ENCODE measurements around the gene NCS1. TPM values are rescaled to one million over a fixed set of nuclear protein-coding genes. Genes with fewer than 3 reads are reported as not detected.

Gene NCS1
- total and polyA plus RNA-seq, 5 donors, result 9.3 to 46.9 (median 18.1) TPM

DNA sequence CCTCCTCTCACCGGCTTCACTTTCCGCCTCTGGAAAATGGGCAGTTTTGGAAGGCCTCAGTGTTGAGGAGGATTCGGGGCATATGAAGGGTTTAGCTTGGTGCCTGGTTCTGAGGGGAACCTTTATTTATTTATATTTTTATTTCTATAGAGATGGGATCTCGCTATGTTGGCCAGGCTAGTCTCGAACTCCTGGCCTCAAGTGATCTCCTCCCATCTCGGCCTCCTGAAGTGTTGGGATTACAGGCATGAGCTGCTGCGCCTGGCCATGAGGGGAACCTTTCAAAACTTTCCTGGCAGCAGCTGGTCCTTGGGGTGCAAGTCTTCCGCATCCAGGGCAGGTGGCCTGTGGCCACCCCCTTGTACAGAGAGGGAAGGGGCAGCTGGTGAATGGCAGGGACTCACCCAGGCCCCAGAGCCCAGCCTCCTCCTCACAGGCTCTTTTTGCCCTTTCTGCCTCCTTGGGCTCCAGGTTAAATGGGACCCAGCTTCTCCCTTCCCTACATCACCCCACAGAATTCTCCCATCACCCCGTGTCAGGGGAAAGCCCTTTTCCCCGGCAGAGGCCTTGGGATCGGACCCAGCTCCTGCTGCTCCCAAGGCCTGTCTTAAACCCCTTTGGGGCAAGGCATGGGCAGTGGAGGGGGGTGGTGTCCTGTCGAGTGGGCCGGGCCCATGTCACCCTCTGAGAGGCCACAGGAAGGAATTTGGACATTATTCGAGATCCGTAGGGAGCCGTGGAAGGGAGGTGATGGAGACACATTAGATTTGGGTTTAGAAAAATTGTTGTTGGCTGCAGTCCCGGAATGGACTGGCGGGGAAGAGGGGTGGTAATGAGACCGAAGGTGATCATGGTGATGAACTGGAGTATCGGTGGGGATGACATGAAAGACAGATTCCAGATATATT lies 5.9 kb downstream of the NCS1 start:
- ATAC-seq (no peak), DNase-seq (peak in 2 of 3 donors; percentile 31 to 60)
- intact Hi-C loops (cut with DNase I), result no loop called here
- WGBS, result 55% methylated on average over 20 of the region's 20 CpGs
- no peak overlapping the region for H3K4me3 ChIP-seq (ENCODE audit: low read length)
- no peaks in the 10 kb centered on the region for H3K9me3 ChIP-seq (ENCODE audit: control insufficient read depth, low read length)
- H3K27me3 ChIP-seq (ENCODE audit: control insufficient read depth, insufficient read depth), result no peaks in the 10 kb centered on the region
- no peaks in the 10 kb centered on the region for H3K4me1 ChIP-seq (ENCODE audit: control insufficient read depth, insufficient read depth, low read length)
- no peak overlapping the region for H3K27ac ChIP-seq (ENCODE audit: low read length)

DNA sequence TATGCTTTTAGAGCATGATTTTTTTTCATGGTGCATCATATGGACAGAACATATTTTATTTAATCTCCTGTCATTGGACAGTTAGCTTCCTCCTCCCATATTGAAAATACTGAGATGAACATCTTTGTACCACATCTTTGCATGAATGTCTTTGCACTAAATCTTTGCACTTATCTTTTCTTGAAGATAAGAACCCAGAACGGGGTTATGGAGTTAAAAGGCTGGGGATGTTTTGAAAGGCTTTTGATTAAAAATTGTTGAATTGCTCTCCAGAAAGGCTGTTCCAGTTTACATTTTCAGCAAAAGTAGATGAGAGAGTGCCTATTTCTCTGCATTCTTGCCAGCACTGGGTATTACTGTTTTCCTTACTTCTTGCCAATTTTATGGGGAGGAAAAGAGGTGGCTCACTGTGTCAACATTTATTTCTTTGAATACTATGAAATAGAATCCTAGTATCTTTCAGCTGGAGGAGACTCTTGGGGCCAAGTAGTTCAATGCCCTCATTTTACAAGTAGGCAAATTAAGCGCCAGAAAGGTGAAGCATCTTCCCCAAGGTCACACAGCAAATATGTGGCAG lies 7.2 kb downstream of the NCS1 start:
- H3K4me1 ChIP-seq (ENCODE audit: control insufficient read depth, insufficient read depth, low read length), result no peaks in the 10 kb centered on the region
- intact Hi-C loops (cut with DNase I), result no loop called here
- DNase-seq (no peak), ATAC-seq (no peak)
- H3K27ac ChIP-seq (ENCODE audit: low read length), result no peak overlapping the region
- H3K27me3 ChIP-seq (ENCODE audit: control insufficient read depth, insufficient read depth), result no peaks in the 10 kb centered on the region
- H3K9me3 ChIP-seq (ENCODE audit: control insufficient read depth, low read length), result no peaks in the 10 kb centered on the region
- no peak overlapping the region for H3K4me3 ChIP-seq (ENCODE audit: low read length)
- 69% methylated on average over 2 of the region's 2 CpGs for WGBS

DNA sequence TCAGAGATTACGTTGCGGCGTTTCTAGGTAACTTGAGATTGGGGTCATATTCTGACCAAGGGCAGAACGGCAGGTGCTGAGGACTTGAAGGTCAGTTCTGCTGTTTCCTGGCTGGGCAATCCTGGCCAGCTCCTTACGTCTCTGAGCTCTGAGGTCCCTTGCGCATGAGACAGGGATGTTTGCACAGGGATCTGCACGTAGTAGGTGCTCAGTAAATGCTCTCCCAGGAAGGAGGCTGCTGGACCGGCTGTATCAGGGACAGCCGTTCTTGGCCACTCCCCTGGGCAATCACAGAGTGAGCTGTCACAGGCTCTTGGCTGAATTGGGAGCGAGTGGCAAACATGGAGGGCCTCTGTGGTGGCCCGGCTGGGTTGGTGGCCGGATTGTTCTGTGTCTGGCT lies 8.3 kb downstream of the NCS1 start:
- H3K27me3 ChIP-seq (ENCODE audit: control insufficient read depth, insufficient read depth), result no peaks in the 10 kb centered on the region
- intact Hi-C loops (cut with DNase I), result no loop called here
- H3K4me1 ChIP-seq (ENCODE audit: control insufficient read depth, insufficient read depth, low read length), result no peaks in the 10 kb centered on the region
- H3K4me3 ChIP-seq (ENCODE audit: low read length), result no peak overlapping the region
- no peaks in the 10 kb centered on the region for H3K9me3 ChIP-seq (ENCODE audit: control insufficient read depth, low read length)
- 91% methylated on average over 12 of the region's 12 CpGs for WGBS
- ATAC-seq (no peak), DNase-seq (peak in 2 of 3 donors; percentile 8 to 40)
- H3K27ac ChIP-seq (ENCODE audit: low read length), result no peak overlapping the region

DNA sequence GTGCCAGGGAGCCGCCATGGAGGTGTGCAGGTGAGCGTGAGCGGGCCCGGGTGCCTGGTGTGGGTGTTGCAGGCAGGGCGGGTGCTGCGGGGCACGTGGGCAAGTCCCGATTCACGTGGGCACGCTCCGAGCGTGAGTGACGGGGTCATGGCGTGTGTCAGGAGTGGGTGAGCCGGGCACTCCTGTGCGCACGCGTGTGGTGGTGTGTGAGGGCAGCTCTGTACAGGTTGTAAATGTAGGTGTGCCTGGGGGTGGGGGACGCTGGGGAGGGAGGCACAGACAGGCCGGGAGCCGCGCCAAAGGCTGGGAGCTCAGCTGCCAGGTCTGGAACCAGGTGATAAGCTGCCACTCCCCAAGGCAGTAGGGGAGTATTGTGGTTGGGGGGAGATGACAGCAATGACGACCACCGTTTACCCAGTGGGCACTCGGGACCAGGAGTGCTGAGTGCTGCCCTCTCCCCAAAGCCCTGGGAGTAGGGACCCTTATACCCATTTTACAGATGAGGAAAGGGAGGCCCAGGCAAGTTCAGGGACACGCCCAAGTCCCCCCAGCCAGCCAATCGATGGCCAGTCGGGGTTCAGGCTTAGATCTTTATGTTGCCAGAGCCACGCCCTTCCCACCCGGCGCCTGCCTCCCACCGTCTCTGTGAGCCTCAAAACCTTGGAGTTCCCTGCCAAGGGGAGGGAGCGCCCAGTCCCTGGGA lies 9.6 kb downstream of the NCS1 start:
- no peaks in the 10 kb centered on the region for H3K27me3 ChIP-seq (ENCODE audit: control insufficient read depth, insufficient read depth)
- peaks cover 7% of the 10 kb centered on the region for H3K4me1 ChIP-seq (ENCODE audit: control insufficient read depth, insufficient read depth, low read length)
- DNase-seq (peak in 2 of 3 donors; percentile 45 to 50), ATAC-seq (no peak)
- 90% methylated on average over 33 of the region's 33 CpGs for WGBS
- no peak overlapping the region for H3K27ac ChIP-seq (ENCODE audit: low read length)
- H3K9me3 ChIP-seq (ENCODE audit: control insufficient read depth, low read length), result no peaks in the 10 kb centered on the region
- H3K4me3 ChIP-seq (ENCODE audit: low read length), result no peak overlapping the region
- intact Hi-C loops (cut with DNase I), result no loop called here

DNA sequence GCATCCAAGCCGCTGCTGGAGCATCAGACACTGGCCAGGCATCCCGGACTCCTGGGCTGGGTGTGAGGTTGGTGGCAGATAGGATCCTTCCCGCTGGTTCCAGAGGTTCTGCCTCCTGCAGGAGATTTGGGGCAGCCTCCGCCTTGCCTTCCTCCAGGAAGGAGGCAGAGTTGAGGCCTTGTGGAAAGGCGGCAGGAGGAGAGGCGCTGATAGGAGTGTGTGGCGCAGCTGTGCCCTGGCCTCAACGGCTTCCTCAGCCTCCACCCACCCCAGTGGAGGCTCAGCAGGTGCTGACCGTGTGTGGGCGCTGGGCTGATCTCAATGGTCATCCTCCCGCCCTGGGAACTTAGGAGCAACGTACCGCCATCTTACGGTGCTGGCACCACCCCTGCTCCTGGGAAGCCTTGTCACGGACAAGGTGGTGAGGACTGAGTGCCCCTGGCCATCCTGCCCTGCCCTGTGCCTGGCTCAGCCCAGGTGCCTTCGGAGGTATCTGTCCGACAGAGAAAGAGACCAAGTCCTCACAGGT lies 10.2 kb downstream of the NCS1 start:
- Histone ChIP-seq H3K4me3 (ENCODE audit: low read length) (no peak overlapping the region), H3K9me3 (ENCODE audit: control insufficient read depth, low read length) (no peaks in the 10 kb centered on the region), H3K27ac (ENCODE audit: low read length) (no peak overlapping the region), H3K27me3 (ENCODE audit: control insufficient read depth, insufficient read depth) (no peaks in the 10 kb centered on the region), H3K4me1 (ENCODE audit: control insufficient read depth, insufficient read depth, low read length) (peaks cover 7% of the 10 kb centered on the region)
- ATAC-seq (no peak), DNase-seq (peak in 2 of 3 donors; percentile 33 to 47)
- intact Hi-C loops (cut with DNase I), result no loop called here
- WGBS, result 88% methylated on average over 17 of the region's 17 CpGs

DNA sequence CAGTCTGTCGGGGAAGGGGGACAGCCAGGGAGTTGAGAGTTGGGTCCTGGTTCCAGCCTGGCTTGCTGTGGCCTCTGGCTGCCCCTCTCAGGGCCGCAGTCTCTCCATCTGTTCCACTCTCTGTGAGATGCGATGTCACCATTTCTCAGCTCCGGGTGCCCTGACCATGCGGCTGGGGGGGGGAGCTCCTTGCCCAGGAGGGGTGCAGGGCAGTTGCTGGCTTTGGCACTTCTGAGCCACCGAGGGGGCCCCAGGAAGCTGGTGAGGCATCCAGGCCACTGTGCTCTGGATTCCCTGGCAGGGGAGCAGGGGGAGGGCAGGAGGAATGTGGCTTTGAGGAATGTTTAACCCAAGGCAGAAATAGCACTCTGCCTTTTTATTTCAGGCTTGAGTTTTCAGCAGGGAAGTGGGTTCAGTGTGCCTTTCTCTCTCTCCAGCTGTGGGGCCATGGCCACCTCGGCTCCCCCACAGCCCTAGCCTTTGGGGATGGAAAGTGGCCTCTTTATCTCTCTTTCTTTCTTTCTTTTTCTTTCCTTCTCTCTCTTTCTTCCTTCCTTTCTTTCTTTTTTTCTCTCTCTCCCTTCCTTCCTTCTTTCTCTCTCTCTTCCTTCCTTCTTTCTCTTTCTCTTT lies 11.0 kb downstream of the NCS1 start:
- peak in 2 of 3 donors; percentile 59 to 69 for DNase-seq
- Histone ChIP-seq H3K27ac (ENCODE audit: low read length) (peak overlapping the region; percentile 28), H3K27me3 (ENCODE audit: control insufficient read depth, insufficient read depth) (no peaks in the 10 kb centered on the region), H3K4me3 (ENCODE audit: low read length) (no peak overlapping the region), H3K4me1 (ENCODE audit: control insufficient read depth, insufficient read depth, low read length) (peaks cover 7% of the 10 kb centered on the region), H3K9me3 (ENCODE audit: control insufficient read depth, low read length) (no peaks in the 10 kb centered on the region)
- peak; percentile 11 to 17 for ATAC-seq
- intact Hi-C loops (cut with DNase I), result no loop called here
- 25% methylated on average over 7 of the region's 7 CpGs for WGBS

DNA sequence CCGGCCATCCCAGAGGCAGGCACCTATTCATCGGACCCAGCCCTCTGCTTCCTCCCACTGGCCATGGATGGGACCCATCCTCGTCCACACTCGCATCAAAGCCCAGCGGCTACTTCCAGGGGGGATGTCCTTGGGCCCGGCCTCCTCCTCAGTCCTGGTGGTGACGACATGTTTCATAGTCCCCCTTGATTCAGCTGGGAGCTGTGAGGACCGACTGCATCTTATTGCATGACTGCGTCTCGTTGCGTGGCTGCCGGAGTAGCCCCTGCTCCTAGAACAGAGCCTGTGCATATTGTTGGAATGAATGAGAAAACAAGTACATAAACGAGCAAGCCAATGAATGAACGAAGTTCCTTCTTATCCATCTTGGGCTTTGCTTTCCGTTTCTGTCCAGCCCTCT lies 12.8 kb downstream of the NCS1 start:
- DNase-seq (no peak), ATAC-seq (no peak)
- Histone ChIP-seq H3K9me3 (ENCODE audit: control insufficient read depth, low read length) (no peaks in the 10 kb centered on the region), H3K27ac (ENCODE audit: low read length) (no peak overlapping the region), H3K4me1 (ENCODE audit: control insufficient read depth, insufficient read depth, low read length) (peaks cover 7% of the 10 kb centered on the region), H3K4me3 (ENCODE audit: low read length) (no peak overlapping the region), H3K27me3 (ENCODE audit: control insufficient read depth, insufficient read depth) (no peaks in the 10 kb centered on the region)
- 67% methylated on average over 15 of the region's 15 CpGs for WGBS
- intact Hi-C loops (cut with DNase I), result no loop called here

DNA sequence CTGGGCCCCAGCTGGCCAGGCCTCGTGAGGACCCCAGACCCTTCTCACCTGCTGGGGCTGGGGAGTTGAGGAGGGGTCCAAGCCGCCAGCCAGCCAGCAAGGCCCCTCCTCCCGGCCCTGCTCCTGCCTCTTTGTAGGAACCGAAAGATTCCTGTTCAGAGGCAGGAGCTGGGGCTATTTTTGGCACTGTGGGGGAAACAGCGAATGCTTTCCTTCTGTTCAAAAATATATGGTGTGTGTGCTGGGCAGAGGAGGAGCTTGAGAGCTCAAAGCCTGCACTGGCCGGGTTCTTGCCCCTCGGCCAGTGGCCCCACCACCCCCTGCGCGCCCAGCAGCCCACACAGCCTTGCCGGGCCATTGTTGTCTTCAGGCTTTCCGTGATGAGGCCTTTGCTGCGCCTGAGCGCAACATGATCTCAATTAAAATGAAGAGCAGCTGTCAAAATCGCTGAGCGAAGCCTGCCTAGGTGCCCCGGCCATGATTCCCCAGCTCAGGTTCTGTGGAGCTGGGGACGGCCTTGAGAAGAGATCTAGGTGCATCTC lies 13.4 kb downstream of the NCS1 start:
- H3K27me3 ChIP-seq (ENCODE audit: control insufficient read depth, insufficient read depth), result no peaks in the 10 kb centered on the region
- H3K4me1 ChIP-seq (ENCODE audit: control insufficient read depth, insufficient read depth, low read length), result peaks cover 7% of the 10 kb centered on the region
- 42% methylated on average over 17 of the region's 17 CpGs for WGBS
- no peaks in the 10 kb centered on the region for H3K9me3 ChIP-seq (ENCODE audit: control insufficient read depth, low read length)
- DNase-seq (peak in 2 of 3 donors; percentile 30 to 50), ATAC-seq (no peak)
- intact Hi-C loops (cut with DNase I), result no loop called here
- H3K4me3 ChIP-seq (ENCODE audit: low read length), result no peak overlapping the region
- no peak overlapping the region for H3K27ac ChIP-seq (ENCODE audit: low read length)

DNA sequence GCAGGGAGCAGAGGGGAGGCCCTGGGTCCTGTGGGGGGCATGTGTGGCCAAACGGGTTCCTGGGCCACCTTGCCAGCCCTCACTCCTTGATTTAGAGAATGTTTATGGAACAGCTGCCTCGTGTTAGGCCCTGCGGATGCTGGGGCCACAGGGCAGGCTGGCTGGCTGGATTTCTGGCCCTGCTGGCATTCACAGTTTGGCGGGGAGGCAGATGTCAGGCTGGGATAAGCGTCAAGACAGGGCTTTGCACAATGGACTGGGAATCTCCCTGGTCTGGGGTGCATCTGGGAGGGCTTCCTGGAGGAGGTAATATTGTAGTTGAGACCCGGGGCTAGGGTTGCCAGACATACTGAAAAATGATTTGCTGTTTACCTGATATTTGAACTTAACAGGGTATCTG lies 13.8 kb downstream of the NCS1 start:
- Histone ChIP-seq H3K27me3 (ENCODE audit: control insufficient read depth, insufficient read depth) (no peaks in the 10 kb centered on the region), H3K27ac (ENCODE audit: low read length) (no peak overlapping the region), H3K4me3 (ENCODE audit: low read length) (no peak overlapping the region), H3K9me3 (ENCODE audit: control insufficient read depth, low read length) (no peaks in the 10 kb centered on the region), H3K4me1 (ENCODE audit: control insufficient read depth, insufficient read depth, low read length) (peaks cover 7% of the 10 kb centered on the region)
- ATAC-seq, result no peak
- intact Hi-C loops (cut with DNase I), result no loop called here
- 52% methylated on average over 6 of the region's 6 CpGs for WGBS
- peak in 1 of 3 donors; percentile 27 for DNase-seq

DNA sequence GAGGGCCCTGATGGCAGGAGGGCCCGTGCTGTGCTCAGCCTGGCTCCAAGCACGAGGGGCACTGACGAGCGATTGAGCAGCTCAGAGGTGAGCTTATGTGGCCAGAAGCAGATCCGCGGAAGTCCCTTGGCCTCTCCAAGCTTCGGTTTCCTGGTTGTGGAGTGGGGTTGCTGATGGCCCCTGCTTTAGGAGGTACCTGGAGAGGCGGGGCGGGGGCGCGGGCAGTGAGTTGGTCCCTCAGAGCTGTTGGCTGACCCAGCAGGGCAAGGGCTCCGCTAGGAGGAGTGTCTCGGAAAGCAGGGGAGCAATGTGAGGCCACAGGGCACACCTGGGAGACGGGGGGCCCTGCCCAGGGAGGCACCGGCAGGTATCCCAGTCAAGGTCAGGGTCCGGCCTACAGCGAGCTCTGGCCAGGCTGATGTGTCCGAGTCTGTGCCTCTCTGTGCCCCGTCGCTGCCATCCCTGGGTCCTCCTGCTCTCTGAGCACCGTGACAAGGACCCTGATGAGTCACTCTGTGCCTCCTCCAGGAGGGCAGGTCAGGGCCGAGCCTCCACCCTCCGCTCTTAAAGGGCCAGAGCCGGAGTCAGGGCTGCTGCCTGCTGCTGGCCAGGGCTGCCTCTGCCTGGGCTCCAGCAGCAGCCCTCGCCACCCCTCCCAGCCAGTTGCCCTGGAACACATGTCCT lies 14.8 kb downstream of the NCS1 start:
- intact Hi-C loops (cut with DNase I), result no loop called here
- DNase-seq, result peak in 2 of 3 donors; percentile 78 to 80

More for the DNA sequence above, 14.8 kb downstream of the NCS1 start:
- H3K9me3 ChIP-seq (ENCODE audit: control insufficient read depth, low read length), result no peaks in the 10 kb centered on the region
- no peaks in the 10 kb centered on the region for H3K27me3 ChIP-seq (ENCODE audit: control insufficient read depth, insufficient read depth)
- H3K4me1 ChIP-seq (ENCODE audit: control insufficient read depth, insufficient read depth, low read length), result peaks cover 7% of the 10 kb centered on the region
- 72% methylated on average over 25 of the region's 25 CpGs for WGBS
- H3K27ac ChIP-seq (ENCODE audit: low read length), result no peak overlapping the region
- no peak overlapping the region for H3K4me3 ChIP-seq (ENCODE audit: low read length)
- peak; percentile 78 to 83 for ATAC-seq

Data from right cardiac atrium (tissue), 5 donors.